HG03432 (cell line): ENCODE measurements around the gene CSAD.
"Not testable (repeated sequence)": the region's sequence is repeated elsewhere in the genome, so short reads cannot be mapped to it uniquely, and the experiment has no call there.

ENCODE experiments used
- ATAC-seq: cut with Tn5 transposase; IDR thresholded peaks from one replicate; pipeline ENCODE4 v1.9.1; 2021; ENCODE audit warnings: mild to moderate bottlenecking, moderate library complexity; ENCODE audit not compliant: unreplicated experiment

Gene CSAD

GRCh38 chr12:53218551-53219291, 38.0 kb upstream of the CSAD start:
- ATAC-seq = no peak

DNA sequence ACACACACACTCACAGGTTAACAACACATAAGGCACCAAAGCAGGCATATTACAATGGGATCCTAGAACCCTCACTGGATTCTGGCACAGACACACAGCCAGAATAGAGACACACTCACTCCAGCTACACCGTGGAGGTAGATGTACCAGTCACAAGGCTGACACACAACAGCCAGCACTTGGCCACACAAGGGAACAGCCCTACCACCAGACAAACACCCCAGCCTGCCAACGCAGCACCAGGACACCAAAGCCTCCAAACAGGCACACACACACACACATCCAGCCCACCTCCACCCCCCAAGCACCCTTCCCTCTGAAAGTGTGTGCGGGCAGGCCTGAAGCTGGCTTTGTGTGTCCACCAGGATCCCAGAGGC, 37.2 kb upstream of the CSAD start:
- ATAC-seq = no peak

- ATAC-seq = no peak
Measured at GRCh38 chr12:53217051-53217930, 36.6 kb upstream of the CSAD start.

DNA sequence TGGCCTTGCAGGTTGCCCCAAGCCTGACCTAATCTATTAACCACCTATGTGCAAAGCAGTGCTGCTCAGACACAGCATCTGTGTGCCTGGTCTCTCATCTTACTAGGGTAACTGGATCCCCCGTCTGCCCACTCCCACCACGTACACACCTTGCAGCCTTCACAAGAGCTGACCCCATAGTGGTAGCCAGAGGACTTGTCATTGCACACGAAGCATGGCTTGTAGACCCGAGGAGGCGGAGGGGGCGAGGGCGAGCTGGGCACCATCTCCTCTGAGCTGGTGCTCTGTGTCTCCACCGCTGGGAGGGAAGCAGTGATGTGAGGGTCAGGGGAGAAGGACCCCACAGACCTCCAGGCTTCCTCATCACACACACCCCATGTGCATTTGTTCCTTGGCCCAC, 34.8 kb upstream of the CSAD start:
- no peak for ATAC-seq

- no peak for ATAC-seq
Measured at GRCh38 chr12:53214687-53215455, 34.1 kb upstream of the CSAD start.

GRCh38 chr12:53214221-53214620, 33.5 kb upstream of the CSAD start:
- ATAC-seq = no peak

DNA sequence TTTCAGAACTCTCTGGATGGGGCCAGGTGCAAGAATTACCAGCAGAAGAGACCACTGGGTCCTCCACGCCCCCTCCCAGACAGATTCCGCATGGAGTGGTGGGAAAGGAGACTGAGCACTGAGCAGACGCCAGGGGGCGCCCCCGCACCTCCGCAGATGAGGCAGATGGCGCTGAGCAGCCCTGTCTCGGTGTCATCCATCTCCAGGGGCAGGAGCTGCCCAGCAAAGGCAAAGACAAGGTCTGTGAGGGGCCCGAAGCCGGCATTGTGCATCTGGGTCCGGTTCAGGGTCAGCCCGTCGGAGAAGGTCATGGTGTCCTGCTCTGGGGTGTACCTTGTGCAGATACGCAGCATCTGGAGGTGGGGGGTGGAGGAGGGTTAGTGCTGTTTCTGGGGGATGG, 32.6 kb upstream of the CSAD start:
- peak; percentile 57 for ATAC-seq

DNA sequence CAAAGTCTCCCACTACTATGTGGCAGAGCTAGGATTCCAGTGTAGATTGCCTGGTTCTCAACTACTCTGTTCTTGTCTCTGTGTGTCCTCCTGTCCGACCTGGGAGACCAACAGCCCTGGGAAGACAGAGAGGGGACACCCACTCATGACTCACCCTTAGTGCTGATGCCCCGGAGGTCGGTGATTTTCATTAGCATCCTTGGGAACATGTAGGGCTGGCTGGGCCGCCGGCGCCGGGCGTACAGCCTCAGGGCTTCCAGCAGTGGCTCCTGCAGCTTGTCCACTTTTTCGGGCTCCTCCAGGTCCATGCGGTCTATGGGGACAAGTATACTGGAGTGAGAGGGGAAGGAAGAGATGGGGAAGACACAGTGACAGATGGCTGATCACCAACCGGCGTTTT, 32.2 kb upstream of the CSAD start:
- no peak for ATAC-seq

GRCh38 chr12:53211476-53212381, 31.0 kb upstream of the CSAD start:
- no peak for ATAC-seq

DNA sequence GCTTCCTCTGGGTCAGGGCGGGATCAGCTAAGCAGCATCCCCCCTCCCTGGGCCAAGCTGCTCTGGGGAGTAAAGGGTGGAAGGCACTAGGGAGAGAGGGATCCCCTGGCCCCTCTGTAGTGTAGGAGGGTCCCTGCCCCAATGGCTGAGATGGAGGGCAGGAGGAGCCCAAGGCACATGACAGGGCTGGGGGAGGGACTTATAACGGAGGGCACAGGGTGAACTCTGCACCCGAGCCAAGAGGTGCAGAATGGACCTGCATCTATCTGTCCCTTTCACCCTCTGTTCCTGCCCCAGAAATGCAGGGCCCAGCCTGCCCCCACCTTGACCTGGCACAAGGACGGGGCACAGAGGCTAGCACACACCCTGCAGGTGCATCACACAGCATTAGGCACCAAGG, 30.1 kb upstream of the CSAD start:
- no peak for ATAC-seq

- peak; percentile 42 for ATAC-seq
Measured at GRCh38 chr12:53208877-53209463, 28.2 kb upstream of the CSAD start.

GRCh38 chr12:53208435-53208834, 27.7 kb upstream of the CSAD start:
- no peak for ATAC-seq

GRCh38 chr12:53207042-53207441, 26.3 kb upstream of the CSAD start, which contains the start of gene ITGB7:
ITGB7 (minus strand) TSS chr12:53207251; CDS start chr12:53200443, 6,808 bp downstream.
- peak; percentile 52 for ATAC-seq

- peak; percentile 73 for ATAC-seq
Measured at GRCh38 chr12:53205747-53206419, 25.2 kb upstream of the CSAD start.

DNA sequence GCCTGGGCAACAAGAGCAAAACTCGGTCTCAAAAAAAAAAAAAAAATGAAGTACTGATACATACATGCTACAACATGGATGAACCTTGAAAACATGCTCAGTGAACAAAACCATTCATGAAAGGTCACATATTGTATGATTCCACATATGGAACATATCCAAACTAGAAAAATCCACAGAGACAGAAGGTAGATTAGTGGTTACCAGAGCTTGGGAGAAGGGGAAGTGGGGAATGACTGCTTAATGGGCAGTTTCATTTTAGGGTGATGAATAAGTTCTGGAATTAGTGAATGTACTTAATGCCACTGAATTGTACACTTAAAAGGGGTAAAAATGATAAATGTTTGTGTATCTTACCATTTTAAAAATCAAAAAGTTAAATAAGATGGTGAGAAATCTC, 23.6 kb upstream of the CSAD start:
- no peak for ATAC-seq

DNA sequence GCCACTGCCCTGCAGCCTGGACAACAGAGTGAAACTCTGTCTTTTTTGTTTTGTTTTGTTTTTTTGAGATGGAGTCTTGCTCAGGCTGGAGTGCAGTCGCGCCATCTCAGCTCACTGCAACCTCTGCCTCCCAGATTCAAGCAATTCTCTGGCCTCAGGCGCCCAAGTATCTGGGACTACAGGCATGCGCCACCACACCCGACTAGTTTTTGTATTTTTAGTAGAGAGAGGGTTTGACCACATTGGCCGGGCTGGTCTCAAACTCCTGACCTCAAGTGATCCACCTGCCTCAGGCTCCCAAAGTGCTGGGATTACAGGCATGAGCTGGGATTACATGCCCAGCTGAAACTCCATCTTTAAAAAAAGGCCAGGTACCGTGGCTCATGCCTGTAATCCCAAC, 21.6 kb upstream of the CSAD start:
- ATAC-seq = not testable (repeated sequence)

GRCh38 chr12:53201639-53202038, 20.9 kb upstream of the CSAD start:
- ATAC-seq = no peak

GRCh38 chr12:53201177-53201541, 20.4 kb upstream of the CSAD start:
- ATAC-seq = no peak

DNA sequence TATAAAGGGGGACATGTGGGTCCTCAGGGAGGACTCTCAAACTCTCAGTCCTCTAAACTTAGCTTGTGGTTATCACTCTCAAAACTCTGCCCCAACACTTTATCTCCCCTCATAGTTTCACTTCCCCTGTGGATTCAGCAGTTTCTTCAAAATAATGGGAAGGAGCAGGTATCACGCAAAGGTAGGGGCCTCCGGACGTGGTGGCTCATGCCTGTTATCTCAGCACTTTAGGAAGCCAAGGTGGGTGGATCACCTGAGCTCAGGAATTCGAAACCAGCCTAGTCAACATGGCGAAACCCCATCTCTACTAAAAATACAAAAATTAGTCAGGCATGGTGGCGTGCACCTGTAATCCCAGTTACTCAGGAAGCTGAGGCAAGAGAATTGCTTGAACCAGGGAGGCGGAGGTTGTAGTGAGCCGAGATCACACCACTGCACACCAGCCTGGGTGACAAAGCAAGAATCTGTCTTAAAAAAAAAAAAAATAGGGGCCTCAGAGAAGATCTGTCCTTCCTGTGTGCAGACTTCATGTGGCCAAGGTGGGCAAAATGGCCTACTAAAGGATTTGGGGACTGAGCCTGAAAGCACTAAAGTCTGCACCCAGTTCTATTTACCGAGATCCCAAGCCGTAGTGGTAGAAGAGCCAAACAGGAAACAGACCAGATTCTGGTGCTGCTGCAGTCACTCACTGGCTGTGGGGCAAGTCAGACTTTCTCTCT, 19.9 kb upstream of the CSAD start:
- peak; percentile 58 for ATAC-seq
